ENCODE measurements around the gene GRIN2A.

GRIN2A gene

DNA sequence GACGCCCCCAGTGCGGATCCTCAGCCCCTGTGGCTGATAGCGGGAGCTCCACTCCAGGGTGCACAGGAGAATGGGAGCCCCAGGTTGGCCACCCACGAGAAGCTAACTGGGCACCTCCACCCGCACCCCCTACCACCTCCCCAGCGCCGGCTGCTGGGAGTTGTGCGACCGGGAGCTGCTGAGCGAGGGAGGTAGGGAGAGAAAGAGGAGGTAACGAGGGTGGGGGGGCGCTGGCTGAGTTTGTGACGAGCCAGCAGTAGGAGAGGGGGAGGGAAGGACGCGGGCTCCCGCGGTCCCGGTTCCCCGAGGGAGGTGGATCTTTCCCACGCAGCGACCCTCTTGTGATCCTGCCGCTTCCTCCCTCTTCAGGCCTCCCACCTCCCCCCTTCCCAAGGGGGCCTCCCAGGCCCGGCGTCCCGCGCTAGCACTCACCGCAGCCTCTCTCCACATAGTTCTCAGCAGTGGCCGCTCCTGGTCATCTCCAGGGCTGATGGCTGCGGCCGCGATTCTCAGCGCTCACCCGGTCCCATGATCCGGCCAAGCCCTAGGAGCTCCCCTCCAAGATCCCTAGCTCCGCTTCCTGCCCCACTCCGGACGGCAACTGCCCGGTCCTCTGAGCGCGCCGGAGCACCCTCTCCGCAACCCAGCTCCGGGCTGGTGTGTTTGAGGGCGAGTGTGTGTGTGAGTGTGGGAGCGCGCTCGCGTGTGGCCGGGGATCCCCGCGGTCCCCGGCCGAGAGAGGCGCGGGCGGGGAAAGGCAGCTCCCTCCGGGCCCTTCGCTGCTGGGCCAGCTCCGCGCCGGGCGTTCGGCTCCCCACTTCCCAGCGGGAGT is at the start of gene GRIN2A:
Gene GRIN2A, minus strand, starts transcription at position 207 of the 832 bp plus-strand sequence. CDS start 2,017 bp downstream, outside the sequence.
- DNase-seq (ENCODE audit: low read depth in 2 of 2): no peak

DNA sequence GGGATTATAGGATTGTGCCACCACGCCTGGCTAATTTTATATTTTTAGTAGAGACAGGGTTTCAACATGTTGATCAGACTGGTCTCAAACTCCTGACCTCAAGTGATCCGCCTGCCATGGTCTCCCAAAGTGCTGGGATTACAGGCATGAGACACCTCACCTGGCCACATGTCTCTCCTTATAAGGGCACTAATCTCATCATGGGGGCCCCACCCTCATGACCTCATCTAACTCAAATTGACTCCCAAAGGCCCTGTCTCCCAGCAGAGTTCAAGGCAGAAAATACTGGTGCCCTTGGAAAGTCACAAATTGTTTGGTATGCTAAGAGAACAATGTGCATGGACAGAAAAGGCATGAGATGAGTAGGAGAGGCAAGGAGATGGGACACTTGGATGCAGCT is 49.3 kb upstream of the GRIN2A start:
- no peak for DNase-seq (ENCODE audit: low read depth in 2 of 2)

DNA sequence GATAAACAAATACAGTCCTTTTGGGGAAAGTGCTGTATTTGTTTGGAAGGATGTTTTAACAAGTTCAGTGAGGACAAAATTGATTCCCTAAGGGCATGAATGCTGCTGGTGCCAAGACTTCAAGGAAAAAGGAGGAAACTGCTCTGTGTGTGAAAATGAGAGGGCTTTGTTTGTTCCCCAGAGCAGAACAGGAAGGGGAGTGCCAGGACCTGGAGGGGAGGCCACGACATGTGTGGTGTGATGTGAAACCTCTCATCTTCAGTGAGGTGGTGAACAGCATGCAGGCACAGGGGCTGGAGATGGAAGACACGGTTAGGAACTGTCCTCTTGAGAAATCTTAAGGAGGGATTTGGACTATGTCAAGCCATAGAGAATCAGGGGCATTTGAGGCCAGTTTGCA is 46.6 kb upstream of the GRIN2A start:
- no peak for DNase-seq (ENCODE audit: low read depth in 2 of 2)

DNA sequence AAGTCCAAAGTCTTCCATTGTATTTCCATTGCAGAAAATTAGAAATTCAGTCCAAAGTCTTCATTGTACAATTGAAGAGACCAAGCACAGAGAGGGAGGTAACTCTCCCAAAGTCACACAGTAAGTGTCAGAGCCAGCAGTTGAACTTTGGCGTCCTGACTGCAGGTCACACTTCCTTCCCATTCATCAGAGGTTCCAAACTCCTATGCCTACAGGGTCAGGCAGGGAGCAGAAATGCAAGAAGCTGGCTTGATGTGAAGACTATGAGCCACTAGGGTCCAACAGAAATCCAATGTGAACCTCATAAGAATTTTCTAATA is 44.7 kb upstream of the GRIN2A start:
- no peak for DNase-seq (ENCODE audit: low read depth in 2 of 2)

DNA sequence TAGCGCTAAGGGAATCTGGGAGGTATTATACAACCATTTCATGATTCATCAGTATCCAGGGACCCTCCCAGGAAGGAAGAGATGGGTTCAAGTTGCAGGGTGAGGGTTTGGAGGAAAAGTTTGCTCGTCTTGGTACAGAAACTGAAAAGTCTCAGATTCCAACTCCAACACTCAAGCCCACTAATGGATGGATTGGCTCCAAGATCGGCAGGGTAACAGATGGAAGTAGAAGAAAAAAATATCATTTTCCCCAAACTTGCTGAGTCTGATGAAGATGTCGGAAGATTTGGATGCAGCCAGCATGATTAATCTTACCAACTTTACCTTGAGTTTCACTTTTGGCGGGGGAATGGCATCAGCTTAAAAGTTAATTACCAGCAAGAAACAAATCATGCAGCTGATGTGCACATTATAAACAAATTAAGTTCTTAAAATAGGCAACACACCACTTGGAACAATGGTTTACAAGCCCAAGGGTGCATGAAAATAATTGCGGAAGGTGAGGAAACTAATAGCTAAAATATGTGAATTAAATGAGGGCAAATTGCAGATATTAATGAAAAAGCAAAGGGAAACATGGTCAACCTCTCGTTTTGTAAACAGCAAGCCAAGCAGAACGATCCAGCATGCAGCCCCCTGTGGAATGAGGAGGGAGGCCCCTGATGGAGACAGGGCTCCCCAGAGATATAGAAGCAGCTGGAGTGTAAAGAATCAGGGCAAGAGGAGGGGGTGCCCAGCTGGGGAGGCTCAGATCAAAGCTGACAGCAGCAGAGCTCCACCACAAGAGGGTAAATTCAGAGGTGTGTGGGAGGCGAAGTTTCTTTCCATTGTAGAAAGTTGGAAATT is 44.1 kb upstream of the GRIN2A start:
- no peak for DNase-seq (ENCODE audit: low read depth in 2 of 2)

DNA sequence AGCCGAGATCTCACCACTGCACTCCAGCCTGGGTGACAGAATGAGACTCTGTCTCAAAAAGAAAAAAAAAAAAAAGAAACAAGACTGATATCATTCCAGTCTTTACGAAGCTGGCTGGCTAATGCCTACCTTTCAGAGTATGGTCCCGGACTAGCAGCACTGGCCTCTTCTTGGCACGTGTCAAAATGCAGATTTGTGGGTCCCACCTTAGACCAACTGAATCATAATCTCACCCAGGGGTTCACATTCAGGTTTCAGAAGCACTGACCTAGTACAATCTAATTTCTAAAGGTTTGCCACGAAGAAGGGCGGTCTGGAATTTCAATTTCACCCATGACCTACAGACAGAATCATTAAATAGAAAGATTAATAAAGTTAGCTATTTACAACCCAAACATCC is 43.4 kb upstream of the GRIN2A start:
- no peak for DNase-seq (ENCODE audit: low read depth in 2 of 2)

DNA sequence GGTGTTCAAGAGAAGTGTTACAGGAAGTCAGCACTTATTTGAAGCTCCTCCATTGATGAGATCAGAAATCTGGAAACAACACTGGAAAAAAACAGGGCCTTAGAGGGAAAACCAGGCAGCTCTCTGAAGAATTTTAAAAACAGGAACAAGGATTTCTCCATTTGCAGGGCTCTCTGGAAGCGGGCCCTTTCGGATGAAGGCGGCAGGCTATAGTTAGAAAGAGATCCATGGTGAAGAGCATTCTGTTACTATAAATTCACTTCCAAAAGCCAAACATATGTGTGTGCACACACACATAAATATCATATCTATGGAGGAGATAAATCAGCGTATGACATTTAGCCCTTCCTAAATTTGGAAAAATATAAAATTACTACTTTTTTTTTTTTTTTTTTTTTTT is 42.6 kb upstream of the GRIN2A start:
- no peak for DNase-seq (ENCODE audit: low read depth in 2 of 2)

DNA sequence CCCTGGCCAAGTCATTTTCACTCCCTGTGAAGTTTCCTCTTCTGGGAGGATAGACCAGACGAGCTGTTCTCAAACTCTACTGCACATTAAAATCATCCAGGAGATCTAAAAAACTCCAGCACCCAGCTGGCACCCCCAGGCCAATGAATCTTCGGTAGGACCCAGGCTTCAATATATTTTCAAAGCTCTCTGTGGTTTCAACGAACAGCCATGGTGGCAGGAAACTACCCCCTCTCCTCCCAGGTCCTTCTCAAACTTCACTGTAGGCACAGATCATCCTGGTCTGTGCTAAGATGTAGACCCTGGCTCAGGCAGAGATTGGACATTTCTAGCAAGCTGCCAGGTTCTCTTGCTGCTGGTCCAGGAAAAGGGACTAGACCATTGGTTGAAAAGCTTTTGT is 38.7 kb upstream of the GRIN2A start:
- no peak for DNase-seq (ENCODE audit: low read depth in 2 of 2)

DNA sequence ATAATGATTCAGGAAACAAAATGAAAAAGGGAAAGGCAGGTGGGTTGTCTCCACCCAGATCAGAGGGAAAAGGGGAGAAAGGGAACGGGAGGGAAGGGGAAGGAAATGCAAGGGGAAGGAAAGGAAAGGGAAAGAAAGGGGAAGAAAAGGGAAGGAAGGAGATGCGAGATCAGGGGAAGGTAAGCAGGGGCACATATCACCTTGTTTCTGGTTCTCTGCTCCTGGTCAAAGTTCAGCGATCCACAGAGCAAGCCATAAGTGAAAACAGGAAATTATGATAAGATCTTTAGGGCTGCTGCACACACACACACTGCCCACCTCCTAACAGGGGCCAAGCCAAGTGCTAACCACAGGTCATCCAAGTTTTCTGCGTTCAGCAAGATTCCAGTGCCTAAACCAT is 37.5 kb upstream of the GRIN2A start:
- no peak for DNase-seq (ENCODE audit: low read depth in 2 of 2)

DNA sequence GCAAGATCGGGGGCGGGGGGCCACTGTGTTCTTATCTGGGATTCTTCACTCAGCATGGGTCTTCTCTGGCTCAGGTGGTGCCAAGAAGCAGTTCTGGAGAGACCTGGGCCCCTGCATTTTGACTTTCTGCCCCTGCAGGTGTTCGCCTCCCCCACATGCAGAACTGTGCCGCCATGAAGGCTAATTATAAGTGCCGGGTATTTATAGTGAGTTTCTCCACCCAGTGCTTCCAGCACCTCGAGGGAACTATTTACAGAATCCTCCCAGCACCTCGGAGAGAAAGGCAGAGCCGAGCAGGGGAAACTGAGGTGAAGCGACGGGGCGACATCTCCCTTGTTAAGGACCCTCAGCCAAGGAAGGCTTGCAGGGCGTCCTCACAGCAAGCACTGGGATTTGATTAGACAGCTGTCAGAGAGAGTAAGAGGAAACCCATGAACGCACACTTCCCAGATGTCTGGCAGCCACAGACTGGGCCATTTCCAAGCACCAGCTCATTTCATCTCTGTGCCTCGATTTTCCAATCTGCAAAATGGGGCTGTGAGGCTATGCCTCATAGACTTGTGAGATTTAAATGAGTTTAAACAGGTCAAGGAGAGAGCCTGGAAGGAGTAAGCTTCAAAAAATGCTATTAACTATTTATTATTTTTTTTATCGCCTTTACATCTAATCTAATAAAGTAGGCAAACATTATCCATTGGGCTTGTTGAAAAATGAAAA is 36.4 kb upstream of the GRIN2A start:
- DNase-seq (ENCODE audit: low read depth in 2 of 2): no peak

DNA sequence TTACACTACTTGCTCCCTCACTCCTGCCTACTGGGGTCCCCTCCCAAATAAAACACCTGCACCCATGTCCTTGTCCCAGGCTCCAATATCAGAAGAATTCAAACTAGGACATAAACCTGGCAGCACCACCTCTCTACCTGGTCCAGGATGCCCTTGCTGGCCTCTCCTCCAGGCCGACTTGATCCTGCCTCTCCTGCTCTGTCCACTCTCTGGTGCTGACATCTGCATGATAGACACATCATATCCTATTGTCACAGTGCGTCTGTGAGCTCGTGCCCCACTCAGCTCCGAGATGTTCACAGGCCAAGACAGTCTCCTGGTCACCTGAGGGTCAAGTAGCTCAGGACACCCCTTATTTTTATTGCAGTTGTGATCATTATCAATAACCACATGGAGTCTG is 31.5 kb upstream of the GRIN2A start:
- DNase-seq (ENCODE audit: low read depth in 2 of 2): no peak

DNA sequence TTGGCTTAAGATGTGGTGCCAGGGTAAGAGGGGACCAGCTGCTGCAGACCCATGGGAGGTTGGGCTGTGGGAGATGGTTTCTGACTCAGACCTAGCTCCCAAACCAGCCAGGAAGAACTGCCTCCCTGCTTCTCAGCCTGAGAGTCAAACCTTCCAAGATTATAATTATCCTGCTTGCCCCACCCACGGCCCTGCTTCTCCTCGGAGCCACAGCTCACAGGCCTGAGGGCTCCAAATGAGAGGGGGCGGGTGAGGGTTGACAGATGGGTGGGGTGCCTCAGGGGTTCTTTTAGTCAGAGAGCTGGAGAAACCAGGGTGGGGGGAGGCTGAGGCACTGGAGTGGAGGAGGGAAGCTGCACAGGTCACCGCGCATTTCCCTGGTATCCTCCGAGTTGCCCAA is 28.7 kb upstream of the GRIN2A start:
- DNase-seq (ENCODE audit: low read depth in 2 of 2): no peak

DNA sequence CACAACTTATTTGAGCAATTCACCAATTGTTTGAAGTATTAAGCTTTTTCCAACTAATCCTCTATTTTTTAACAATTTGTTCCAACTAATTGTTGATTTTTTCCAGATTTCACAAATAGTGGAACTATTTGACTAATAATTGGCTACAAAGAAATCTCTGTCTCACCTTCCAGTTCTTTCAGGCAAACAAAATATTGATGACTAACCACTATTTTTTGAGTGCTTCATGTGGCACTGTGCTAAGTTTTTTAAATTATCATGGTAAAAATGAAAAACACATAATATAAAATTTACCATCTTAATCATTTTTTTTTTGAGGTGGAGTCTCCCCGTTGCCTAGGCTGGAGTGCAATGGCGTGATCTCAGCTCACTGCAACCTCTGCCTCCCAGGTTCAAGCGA is 24.6 kb upstream of the GRIN2A start:
- DNase-seq (ENCODE audit: low read depth in 2 of 2): no peak

DNA sequence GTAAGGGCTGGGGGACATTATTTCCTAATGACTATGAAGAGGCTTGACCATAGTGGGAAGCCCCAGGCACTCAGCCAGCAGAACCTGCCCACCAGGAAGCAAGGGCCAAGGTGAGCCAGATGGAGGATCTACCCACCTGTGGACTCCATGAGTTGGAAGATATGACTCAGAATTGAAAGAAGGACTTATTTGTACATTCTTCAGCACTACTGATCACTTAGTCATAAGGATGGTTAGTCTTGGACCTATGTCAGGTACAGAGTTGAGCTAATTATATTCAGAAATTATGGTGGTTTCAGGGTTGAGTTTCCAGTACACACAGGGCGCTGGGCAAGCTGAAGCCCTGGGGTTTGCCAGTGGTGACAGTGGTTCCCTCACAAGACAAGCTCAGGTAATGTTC is 24.0 kb upstream of the GRIN2A start:
- DNase-seq (ENCODE audit: low read depth in 2 of 2): no peak

DNA sequence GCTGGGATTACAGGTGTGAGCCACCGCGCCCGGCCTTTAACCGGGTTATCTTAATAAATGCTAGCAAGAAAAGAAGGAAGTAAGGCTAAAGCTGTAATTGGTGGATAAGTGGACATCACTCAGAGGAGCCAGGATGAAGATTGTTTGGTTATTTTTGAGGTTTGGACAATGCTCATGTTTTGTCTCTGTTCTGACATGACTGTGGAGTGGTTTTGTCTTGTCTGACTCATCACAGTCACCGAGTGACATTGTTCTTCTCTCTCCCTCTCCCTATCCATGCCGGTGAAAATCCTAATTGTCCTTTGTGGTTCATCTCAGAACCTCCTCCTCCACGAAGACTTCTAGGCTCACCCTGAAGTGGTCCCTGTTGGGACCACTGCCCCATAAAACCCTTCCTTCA is 23.5 kb upstream of the GRIN2A start:
- DNase-seq (ENCODE audit: low read depth in 2 of 2): no peak

DNA sequence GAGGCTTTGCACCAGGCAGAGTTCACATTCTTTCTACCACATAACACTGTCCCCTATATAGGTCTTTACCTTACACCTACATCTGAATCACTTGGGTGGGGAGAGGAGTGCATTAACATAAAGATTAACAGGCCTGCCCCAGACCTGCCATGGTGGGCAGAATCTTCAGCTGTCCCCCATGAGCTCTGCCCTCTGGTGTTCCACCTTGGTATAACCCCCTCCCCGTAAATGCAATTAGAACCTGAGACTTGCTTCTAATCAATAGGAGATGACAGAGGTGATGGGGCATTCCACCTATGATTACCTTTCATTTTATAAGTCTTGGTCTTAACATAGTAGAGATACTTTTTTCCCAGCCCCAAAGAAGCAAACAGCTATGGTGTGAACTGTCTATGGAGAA is 20.4 kb upstream of the GRIN2A start:
- DNase-seq (ENCODE audit: low read depth in 2 of 2): no peak

DNA sequence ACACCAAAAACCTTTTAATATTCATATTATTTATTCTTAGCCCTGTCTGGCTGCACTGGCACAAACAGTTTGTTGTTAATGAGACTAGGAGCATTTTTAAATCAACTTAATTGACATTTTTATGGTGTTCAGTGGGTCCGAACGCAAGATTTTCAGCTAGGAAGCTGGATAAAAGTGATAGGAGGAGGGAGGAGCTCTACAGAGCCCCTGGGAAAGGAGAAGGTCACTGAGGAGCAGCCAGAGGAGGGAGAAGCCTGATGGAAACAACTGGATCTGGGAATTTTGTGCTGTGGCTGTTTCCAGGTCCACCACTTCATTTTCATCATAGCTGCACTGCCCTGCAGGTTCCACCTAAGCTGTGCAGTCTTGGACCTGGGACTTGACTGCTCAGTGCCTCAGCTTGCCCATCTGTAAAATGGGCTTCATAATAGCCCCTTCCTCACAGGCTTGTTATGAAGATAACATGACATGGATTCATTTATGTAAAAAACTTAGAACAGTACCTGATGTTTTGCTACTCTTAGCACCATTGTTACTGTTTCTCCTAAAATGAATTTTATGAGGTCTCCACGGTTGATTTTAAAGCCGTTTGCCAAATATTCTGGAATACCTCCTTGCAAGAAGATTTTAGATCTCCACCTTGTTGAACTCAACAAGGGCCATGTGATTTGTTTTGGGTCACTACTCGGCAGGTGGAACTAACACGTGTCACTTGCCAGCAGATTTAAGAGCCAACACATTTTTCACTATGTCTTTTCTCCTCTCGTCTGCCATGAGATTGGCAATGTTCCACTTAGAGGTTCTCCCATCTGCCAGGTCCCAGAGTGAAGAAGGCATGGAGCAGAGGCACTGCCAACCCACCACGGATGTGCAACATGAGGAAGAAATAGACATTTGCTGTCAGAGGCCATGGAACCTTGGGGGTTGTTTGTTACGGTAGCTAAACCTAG is 18.7 kb upstream of the GRIN2A start:
- no peak for DNase-seq (ENCODE audit: low read depth in 2 of 2)

DNA sequence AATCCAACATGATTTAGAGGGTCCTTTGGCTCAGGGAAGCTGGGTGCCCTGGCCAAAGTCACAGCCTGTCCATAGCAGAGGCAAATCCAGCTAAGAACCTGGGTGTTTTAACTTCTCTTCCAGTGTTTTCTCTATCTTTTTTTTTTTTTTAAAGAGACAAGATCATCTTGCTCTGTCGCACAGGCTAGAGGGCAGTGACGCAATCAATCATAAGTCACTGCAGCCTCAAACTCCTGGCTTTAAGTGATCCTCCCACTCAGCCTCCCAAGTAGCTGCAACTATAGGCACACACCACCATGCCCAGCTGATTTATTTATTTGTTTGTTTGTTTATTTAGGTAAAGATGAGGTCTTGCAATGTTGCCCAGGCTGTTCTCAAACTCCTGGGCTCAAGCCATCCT is 14.8 kb upstream of the GRIN2A start:
- DNase-seq (ENCODE audit: low read depth in 2 of 2): no peak

DNA sequence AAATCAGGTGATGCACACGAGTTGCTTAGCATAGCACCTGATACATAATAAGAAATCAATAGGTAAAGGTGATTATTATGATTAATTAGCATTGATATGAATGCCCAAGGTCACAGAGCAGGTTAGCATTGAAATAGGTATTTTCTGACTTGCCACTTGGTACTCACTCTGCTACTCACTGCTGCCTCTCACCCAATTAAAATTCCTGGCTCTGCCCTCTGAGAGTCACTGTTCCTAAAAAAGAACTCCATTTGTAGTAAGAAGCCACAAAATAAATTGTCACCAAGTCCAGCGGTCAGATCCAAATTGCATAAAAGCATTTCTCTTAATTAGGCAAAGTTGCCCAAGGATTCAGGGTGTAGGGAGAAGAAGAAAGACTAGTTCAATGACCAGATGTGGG is 8.9 kb upstream of the GRIN2A start:
- no peak for DNase-seq (ENCODE audit: low read depth in 2 of 2)

DNA sequence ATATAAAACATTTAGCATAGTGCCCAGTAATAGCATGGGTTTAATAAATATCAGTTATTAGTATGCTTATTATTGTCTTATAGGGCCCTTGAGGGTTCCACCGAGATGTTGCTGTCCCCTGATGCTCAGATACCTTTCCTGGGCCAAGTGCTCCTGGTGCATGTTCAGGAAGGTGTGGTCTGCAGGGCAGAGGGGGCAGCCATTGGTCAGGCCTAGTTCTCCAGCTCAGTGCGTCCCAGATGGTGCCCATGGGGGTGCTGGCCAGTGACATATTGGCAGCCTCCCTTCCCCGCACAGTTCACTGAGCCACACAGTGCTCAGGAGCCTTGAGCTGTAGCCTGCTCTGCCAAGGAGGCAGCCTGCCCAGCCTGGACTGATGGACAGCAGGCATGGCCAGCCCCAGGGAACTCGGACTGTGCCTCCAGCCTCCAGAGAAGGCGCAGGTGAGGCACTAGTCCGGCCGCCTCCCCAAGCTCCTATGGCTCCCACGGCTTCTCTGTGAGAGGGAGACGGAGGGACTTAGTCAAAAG is 7.7 kb upstream of the GRIN2A start:
- no peak for DNase-seq (ENCODE audit: low read depth in 2 of 2)

DNA sequence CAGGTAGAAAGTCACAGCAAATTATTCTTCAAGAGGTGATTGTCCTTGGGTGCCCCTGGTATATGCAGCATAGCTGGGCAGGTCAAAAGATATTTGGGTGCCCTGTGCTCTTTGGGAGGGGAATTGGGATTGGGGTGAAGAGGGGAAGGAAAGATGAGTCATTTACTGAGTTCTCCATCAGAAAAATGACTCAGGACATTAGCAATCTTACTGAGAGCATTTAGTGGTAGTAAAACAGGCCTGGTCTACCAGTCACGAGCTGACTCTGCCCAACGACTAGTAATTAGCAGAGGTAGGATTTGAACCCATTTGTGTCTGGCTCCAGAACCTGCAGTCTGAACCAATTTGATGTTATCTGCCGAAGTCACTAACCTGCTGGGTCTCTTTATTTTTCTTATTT is 6.0 kb upstream of the GRIN2A start:
- no peak for DNase-seq (ENCODE audit: low read depth in 2 of 2)
